ENCODE data around the gene MSI2.

DNA sequence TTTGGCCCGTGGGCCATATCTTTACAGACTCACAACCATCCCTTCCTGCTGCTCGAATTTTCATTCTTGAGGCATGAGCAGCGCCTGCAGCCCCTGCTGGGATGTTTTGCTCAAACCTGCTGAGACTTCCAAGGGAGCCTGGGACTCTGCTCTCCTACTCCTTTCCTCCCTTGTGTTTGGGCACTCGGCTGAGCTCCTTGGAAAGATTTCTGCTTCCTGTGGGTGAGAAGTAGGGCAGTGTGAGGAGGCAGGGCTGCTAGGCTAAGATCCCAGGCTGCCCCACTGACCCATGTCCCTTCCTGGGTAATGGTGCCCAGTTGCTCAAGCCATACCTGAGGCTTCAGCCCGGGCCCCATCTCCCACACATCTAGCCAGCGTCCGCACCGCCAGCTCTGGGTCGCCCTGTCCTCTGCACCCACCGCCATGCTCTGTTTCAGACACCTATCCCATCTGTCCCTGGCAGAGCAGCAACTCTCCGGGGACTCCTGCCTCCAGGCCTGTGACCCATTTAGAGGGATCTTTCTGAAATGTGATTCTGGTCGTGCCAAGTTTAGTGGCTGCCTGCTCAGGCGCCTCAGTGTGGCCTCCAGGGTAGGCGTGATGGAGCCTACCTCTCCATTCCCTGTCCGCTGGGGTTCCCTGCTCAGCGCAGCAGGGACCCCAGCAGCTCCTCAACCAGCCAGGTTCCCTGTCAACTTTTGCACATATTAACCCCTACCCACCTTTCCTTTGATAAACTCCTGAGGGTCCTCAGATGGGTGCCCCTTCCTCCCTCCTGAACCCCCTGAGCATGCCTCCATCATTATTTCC, 298.7 kb downstream of the MSI2 start:
- TF ChIP-seq POLR2AphosphoS5 (IDR thresholded peaks at IDR 0.05), result no peak
- no peak for TF ChIP-seq POLR2A (IDR thresholded peaks at IDR 0.05)
- TF ChIP-seq, protein P1, sequence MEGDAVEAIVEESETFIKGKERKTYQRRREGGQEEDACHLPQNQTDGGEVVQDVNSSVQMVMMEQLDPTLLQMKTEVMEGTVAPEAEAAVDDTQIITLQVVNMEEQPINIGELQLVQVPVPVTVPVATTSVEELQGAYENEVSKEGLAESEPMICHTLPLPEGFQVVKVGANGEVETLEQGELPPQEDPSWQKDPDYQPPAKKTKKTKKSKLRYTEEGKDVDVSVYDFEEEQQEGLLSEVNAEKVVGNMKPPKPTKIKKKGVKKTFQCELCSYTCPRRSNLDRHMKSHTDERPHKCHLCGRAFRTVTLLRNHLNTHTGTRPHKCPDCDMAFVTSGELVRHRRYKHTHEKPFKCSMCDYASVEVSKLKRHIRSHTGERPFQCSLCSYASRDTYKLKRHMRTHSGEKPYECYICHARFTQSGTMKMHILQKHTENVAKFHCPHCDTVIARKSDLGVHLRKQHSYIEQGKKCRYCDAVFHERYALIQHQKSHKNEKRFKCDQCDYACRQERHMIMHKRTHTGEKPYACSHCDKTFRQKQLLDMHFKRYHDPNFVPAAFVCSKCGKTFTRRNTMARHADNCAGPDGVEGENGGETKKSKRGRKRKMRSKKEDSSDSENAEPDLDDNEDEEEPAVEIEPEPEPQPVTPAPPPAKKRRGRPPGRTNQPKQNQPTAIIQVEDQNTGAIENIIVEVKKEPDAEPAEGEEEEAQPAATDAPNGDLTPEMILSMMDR (IDR thresholded peaks at IDR 0.05), result no peak

Data from sigmoid colon (tissue), 4 donors.